A549 (cell line): ENCODE results near the gene PLEKHG4B.

Experiments
- POLR2A ChIP-seq: IDR thresholded peaks from 2 replicates; pipeline ENCODE4 v1.6.1; 2012; ENCODE audit warnings: mild to moderate bottlenecking, low read length
- USF2 ChIP-seq: fragments of 450-650 bp; IDR thresholded peaks from 2 replicates; pipeline ENCODE4 v1.6.1; 2014; ENCODE audit warnings: antibody characterized with exemption

GRCh38 chr5:203246-203930 lies 111.4 kb downstream of the PLEKHG4B start:
- no peak for TF ChIP-seq POLR2A
- TF ChIP-seq USF2 = no peak
